Endothelial cell of umbilical vein (primary cell): Measurements from ENCODE around the gene LRCH1. TPM values are rescaled to one million over a fixed set of nuclear protein-coding genes. Genes with fewer than 3 reads are reported as not detected.

ENCODE experiments used
- BruUV-seq: library from RNA; stranded (reverse); fragments of 400-500 nt; replicated peaks from 2 replicates; lab custom pipeline; 2021; lab: Mats Ljungman, UMichigan
- CTCF ChIA-PET: fragments of 300-600, 350-600 bp; sonication (Branson Sonifier 250); formaldehyde crosslinking; loops from one replicate; lab custom pipeline; 2021; ENCODE audit warnings: antibody characterized with exemption, inconsistent platforms; lab: Charles Lee
- POLR2A ChIA-PET: fragments of 300-600, 350-600 bp; sonication (Branson Sonifier 250); formaldehyde crosslinking; loops from one replicate; lab custom pipeline; 2021; ENCODE audit warnings: antibody characterized with exemption, inconsistent platforms; lab: Charles Lee
- DNase-seq: peaks from one replicate; pipeline ENCODE4 v3.0.0-alpha.2; 2011; ENCODE audit warnings: low read depth, low spot score
- FAIRE-seq: peaks from 2 replicates; lab custom pipeline; 2011; peaks lifted over from hg19 to GRCh38; lab: Jason Lieb, UNC
- H2AFZ ChIP-seq: 2 replicates; pipeline ENCODE4 v1.6.0; 2012; ENCODE audit warnings: low read depth, low read length, control low read depth, inconsistent platforms
- H3K27ac ChIP-seq: 2 replicates; pipeline ENCODE4 v1.5.1; 2011; ENCODE audit warnings: low read depth, mild to moderate bottlenecking, control low read depth, low read length, moderate library complexity; ENCODE audit not compliant: insufficient read depth
- H3K27me3 ChIP-seq, 2 experiments: 2 replicates each; pipeline versions ENCODE4 v1.6.0 to v1.6.1; 2011; ENCODE audit warnings: low read length in 2 of 2, mixed read lengths in 1 of 2; ENCODE audit not compliant: control insufficient read depth in 2 of 2, insufficient read depth in 2 of 2
- H3K36me3 ChIP-seq, 2 experiments: 2 replicates in 1 of 2; 3 replicates in 1 of 2; pipeline ENCODE4 v1.5.1; 2011; ENCODE audit warnings: low read length in 2 of 2, mild to moderate bottlenecking in 1 of 2, moderate library complexity in 1 of 2; ENCODE audit not compliant: control insufficient read depth in 2 of 2, insufficient read depth in 2 of 2; ENCODE audit errors: extremely low read depth in 1 of 2
- H3K4me1 ChIP-seq: 3 replicates; pipeline ENCODE4 v1.5.1; 2011; ENCODE audit warnings: mild to moderate bottlenecking, low read length; ENCODE audit not compliant: control insufficient read depth, insufficient read depth; ENCODE audit errors: extremely low read depth
- H3K4me2 ChIP-seq: 2 replicates; pipeline ENCODE4 v1.6.1; 2011; ENCODE audit warnings: low read length, control low read depth, mixed read lengths; ENCODE audit not compliant: insufficient read depth
- H3K4me3 ChIP-seq, 3 experiments: fragments of 200-600 bp in 1 of 3; sonication (generic), shearing (Covaris generic) in 1 of 3; replicated peaks in 1 of 3; 2 replicates each; pipeline ENCODE4 v1.5.1; 2011 to 2016; ENCODE audit warnings: control low read depth in 3 of 3, low read length in 3 of 3, mild to moderate bottlenecking in 2 of 3, inconsistent platforms in 1 of 3, low read depth in 1 of 3, moderate library complexity in 1 of 3; ENCODE audit not compliant: insufficient read depth in 1 of 3
- H3K79me2 ChIP-seq: 2 replicates; pipeline ENCODE4 v1.6.0; 2012; ENCODE audit warnings: low read length, inconsistent platforms; ENCODE audit not compliant: control insufficient read depth, insufficient read depth
- H3K9ac ChIP-seq: replicated peaks from 2 replicates; pipeline ENCODE3; 2011; ENCODE audit warnings: low read length, control low read depth; ENCODE audit not compliant: insufficient read depth; ENCODE audit errors: extremely low read depth
- H3K9me1 ChIP-seq: replicated peaks from 3 replicates; pipeline ENCODE4 v1.6.0; 2011; ENCODE audit warnings: mild to moderate bottlenecking, low read length; ENCODE audit not compliant: control insufficient read depth, insufficient read depth; ENCODE audit errors: extremely low read depth
- H3K9me3 ChIP-seq: replicated peaks from 2 replicates; pipeline ENCODE4 v1.5.1; 2012; ENCODE audit warnings: low read length, inconsistent platforms; ENCODE audit not compliant: control insufficient read depth, insufficient read depth
- H4K20me1 ChIP-seq: replicated peaks from 2 replicates; pipeline ENCODE3; 2011; ENCODE audit warnings: mild to moderate bottlenecking, low read length; ENCODE audit not compliant: control insufficient read depth, insufficient read depth; ENCODE audit errors: extremely low read depth
- EZH2 ChIP-seq: IDR thresholded peaks from 2 replicates; pipeline ENCODE4 v1.6.1; 2012; ENCODE audit warnings: borderline replicate concordance, low read depth, mild to moderate bottlenecking, moderate library complexity, low read length, inconsistent platforms; ENCODE audit not compliant: severe bottlenecking
- GATA2 ChIP-seq: IDR thresholded peaks from 2 replicates; pipeline ENCODE4 v1.7.0; 2011; ENCODE audit warnings: low read depth, mild to moderate bottlenecking, moderate library complexity, mixed read lengths, low read length; ENCODE audit not compliant: insufficient read length, insufficient read depth
- JUN ChIP-seq: IDR thresholded peaks from 2 replicates; pipeline ENCODE4 v1.6.1; 2011; ENCODE audit warnings: borderline replicate concordance, low read depth; ENCODE audit not compliant: insufficient read length, insufficient read depth
- MAX ChIP-seq: IDR thresholded peaks from 2 replicates; pipeline ENCODE4 v1.6.1; 2011; ENCODE audit not compliant: insufficient read depth, insufficient read length
- MYC ChIP-seq: IDR thresholded peaks from one replicate; pipeline ENCODE4 v1.6.1; 2011; ENCODE audit warnings: mild to moderate bottlenecking, low read depth, low read length
- POLR2A ChIP-seq: IDR thresholded peaks from 2 replicates; pipeline ENCODE4 v1.6.1; 2012; ENCODE audit warnings: low read depth, mild to moderate bottlenecking, control low read depth, low read length
- dilution Hi-C: fragments of 300-500 bp; cut with MboI; formaldehyde crosslinking; loops from one replicate; pipeline ENCODE4 v1.15.0; 2019; ENCODE audit warnings: low sequenced_read_pairs; ENCODE audit not compliant: extremely low pct_ligation_motif_present
- intact Hi-C: fragments of 100-400 bp; cut with micrococcal nuclease; formaldehyde crosslinking; loops from one replicate; pipeline ENCODE4 v1.10.0; 2022
- polyA plus RNA-seq, 4 experiments: library from polyadenylated mRNA; depleted of rRNA in 3 of 4; stranded (reverse) in 3 of 4; unstranded in 1 of 4; fragments of >200 nt; gene quantifications; 2 replicates each; pipeline versions ENCODE4 v1.2.1 to v1.2.3, GENCODE V29; 2011 to 2012; ENCODE audit warnings: missing spikeins in 1 of 4
- total RNA-seq: library from RNA; stranded (reverse); gene quantifications from 2 replicates; pipeline ENCODE4 v1.2.3, GENCODE V29; 2021
- TF ChIP-seq, protein P1 (sequence below), 2 donors: IDR thresholded peaks; 1 replicate in 1 of 2; 2 replicates in 1 of 2; pipeline ENCODE4 v1.5.1; 2011; ENCODE audit warnings: low read length in 2 of 2, mild to moderate bottlenecking in 2 of 2, moderate library complexity in 2 of 2, control low read depth in 1 of 2, inconsistent platforms in 1 of 2, low read depth in 1 of 2; ENCODE audit not compliant: insufficient read depth in 1 of 2; ENCODE audit errors: extremely low read depth in 1 of 2

Gene LRCH1
- total and polyA plus RNA-seq, 2 donors (not counting 3 experiments of a cell fraction or from before 2014, with no cell fraction given) = 5.4 to 16.5 TPM

DNA sequence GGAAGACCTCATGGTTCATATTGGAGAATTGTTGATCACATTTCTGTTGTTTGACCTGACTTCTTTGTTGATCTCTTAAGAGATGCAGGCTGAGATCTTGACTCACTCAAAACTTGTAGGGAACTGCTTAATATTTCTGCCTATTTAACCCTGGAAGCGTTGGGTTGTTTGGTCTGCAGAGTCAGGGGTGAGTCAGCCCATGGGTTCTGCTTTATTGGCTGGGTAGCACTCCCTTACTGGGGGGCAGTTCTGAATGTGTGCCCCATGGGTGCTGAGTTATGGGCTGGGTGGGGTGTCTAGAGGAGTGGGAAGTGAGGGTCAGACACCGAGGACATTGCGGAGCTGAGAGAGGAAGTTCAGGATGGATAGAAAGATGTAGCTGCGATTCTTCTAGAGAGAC, 87.9 kb downstream of the LRCH1 start:
- Histone ChIP-seq H3K9me1 (no peaks in the 10 kb centered on the region), H3K9me3 (no peaks in the 10 kb centered on the region), H4K20me1 (peaks cover 2% of the 10 kb centered on the region), H3K27me3 (no peaks in the 10 kb centered on the region), H3K27ac (no peak overlapping the region), H3K4me1 (peaks cover 22% of the 10 kb centered on the region), H2AFZ (no peak overlapping the region), H3K79me2 (peaks cover 19% of the 10 kb centered on the region), H3K4me2 (peak overlapping the region; percentile 61), H3K36me3 (no peaks in the 10 kb centered on the region), H3K9ac (no peak overlapping the region), H3K4me3 (no peak overlapping the region)
- BruUV-seq = no TSS peak
- FAIRE-seq (peak; percentile 31), DNase-seq (peak; percentile 24)
- dilution Hi-C loops = no loop called here
- CTCF ChIA-PET = interaction anchor here (0.8 to 1.9 kb wide), 4 partner anchors 10 to 89 kb away, joined by 3 to 6 read pairs (median 4); partner anchors contain the start of gene LRCH1
- POLR2A ChIA-PET = no interaction called here
- intact Hi-C loops = no loop called here
- TF ChIP-seq MYC (no peak), MAX (no peak), EZH2 (no peak), GATA2 (no peak), POLR2A (no peak), JUN (no peak)
- TF ChIP-seq, protein P1, sequence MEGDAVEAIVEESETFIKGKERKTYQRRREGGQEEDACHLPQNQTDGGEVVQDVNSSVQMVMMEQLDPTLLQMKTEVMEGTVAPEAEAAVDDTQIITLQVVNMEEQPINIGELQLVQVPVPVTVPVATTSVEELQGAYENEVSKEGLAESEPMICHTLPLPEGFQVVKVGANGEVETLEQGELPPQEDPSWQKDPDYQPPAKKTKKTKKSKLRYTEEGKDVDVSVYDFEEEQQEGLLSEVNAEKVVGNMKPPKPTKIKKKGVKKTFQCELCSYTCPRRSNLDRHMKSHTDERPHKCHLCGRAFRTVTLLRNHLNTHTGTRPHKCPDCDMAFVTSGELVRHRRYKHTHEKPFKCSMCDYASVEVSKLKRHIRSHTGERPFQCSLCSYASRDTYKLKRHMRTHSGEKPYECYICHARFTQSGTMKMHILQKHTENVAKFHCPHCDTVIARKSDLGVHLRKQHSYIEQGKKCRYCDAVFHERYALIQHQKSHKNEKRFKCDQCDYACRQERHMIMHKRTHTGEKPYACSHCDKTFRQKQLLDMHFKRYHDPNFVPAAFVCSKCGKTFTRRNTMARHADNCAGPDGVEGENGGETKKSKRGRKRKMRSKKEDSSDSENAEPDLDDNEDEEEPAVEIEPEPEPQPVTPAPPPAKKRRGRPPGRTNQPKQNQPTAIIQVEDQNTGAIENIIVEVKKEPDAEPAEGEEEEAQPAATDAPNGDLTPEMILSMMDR (IDR thresholded peaks at IDR 0.05; ENCODE audit: extremely low read depth in 1 of 2, insufficient read depth in 1 of 2, low read depth in 1 of 2, low read length in 2 of 2) = no peak
